HG02623 (cell line): ENCODE results near the gene ORAI1.

Experiments
- ATAC-seq: cut with Tn5 transposase; IDR thresholded peaks from one replicate; pipeline ENCODE4 v1.9.1; 2021; ENCODE audit warnings: moderate library complexity; ENCODE audit not compliant: unreplicated experiment

The ORAI1 gene

GRCh38 chr12:121689430-121689829 is 63.1 kb downstream of the ORAI1 start:
- ATAC-seq = no peak
